Measurements from ENCODE around the gene CDX1.

- TF ChIP-seq EZH2phosphoT487 (IDR thresholded peaks at IDR 0.05) (no peak), CTCF (IDR thresholded peaks at IDR 0.05) (no peak)
Measured at GRCh38 chr5:150172145-150172544, 5.6 kb downstream of the CDX1 start.

Measured in neural progenitor cell (in vitro differentiated cells).